SK-N-SH (cell line): ENCODE measurements around the gene CHCHD3. TPM values are rescaled to one million over a fixed set of nuclear protein-coding genes. Genes with fewer than 3 reads are reported as not detected.

Source experiments
- CTCF ChIA-PET: fragments of 300-600, 350-600 bp; formaldehyde crosslinking; extraction: SDS; loops from one replicate; lab custom pipeline; 2021; lab: Yijun Ruan, JAX
- POLR2A ChIA-PET: fragments of 350-600 bp; sonication (Branson Sonifier 250); formaldehyde crosslinking; extraction: SDS; loops from one replicate; lab custom pipeline; 2020; ENCODE audit warnings: antibody characterized with exemption, inconsistent platforms; lab: Yijun Ruan, JAX
- DNase-seq: peaks from one replicate; pipeline ENCODE4 v3.0.0; 2012
- H2AFZ ChIP-seq: fragments of 200-600 bp; sonication (generic); 2 replicates; pipeline ENCODE4 v1.8.1; 2016; ENCODE audit warnings: antibody characterized with exemption, mild to moderate bottlenecking, low read depth
- H3F3A ChIP-seq: fragments of 200-600 bp; sonication (generic); replicated peaks from 2 replicates; pipeline ENCODE3; 2016; ENCODE audit warnings: antibody characterized with exemption, mild to moderate bottlenecking; ENCODE audit not compliant: insufficient read depth
- H3K27ac ChIP-seq, 2 experiments: fragments of 200-500 bp in 1 of 2; fragments of 200-600 bp in 1 of 2; sonication (Bioruptor generic) in 1 of 2; sonication (generic), shearing (Covaris generic) in 1 of 2; 2 replicates each; pipeline versions ENCODE4 v1.5.1 to v1.6.1; 2014 to 2016; ENCODE audit warnings: low read depth in 2 of 2, inconsistent platforms in 1 of 2, low read length in 1 of 2, mild to moderate bottlenecking in 1 of 2, mixed read lengths in 1 of 2
- H3K27me3 ChIP-seq: fragments of 200-600 bp; sonication (generic), shearing (Covaris generic); 2 replicates; pipeline ENCODE4 v1.6.1; 2016; ENCODE audit warnings: mixed run types; ENCODE audit not compliant: insufficient read depth
- H3K36me3 ChIP-seq, 2 experiments: fragments of 200-500 bp in 1 of 2; fragments of 200-600 bp in 1 of 2; sonication (Bioruptor generic) in 1 of 2; sonication (generic) in 1 of 2; replicated peaks in 1 of 2; 2 replicates each; pipeline versions ENCODE3 to v1.5.1; 2014 to 2016; ENCODE audit warnings: low read length in 1 of 2, mild to moderate bottlenecking in 1 of 2; ENCODE audit not compliant: insufficient read depth in 2 of 2, control insufficient read depth in 1 of 2
- H3K4me1 ChIP-seq, 2 experiments: fragments of 200-500 bp in 1 of 2; fragments of 200-600 bp in 1 of 2; sonication (Bioruptor generic) in 1 of 2; sonication (generic), shearing (Covaris generic) in 1 of 2; 2 replicates each; pipeline versions ENCODE4 v1.5.1 to v1.6.1; 2014 to 2016; ENCODE audit warnings: low read depth in 1 of 2, low read length in 1 of 2, mixed run types in 1 of 2; ENCODE audit not compliant: insufficient read depth in 2 of 2, control insufficient read depth in 1 of 2
- H3K4me2 ChIP-seq: fragments of 200-600 bp; sonication (generic), shearing (Covaris generic); 2 replicates; pipeline ENCODE4 v1.6.1; 2017; ENCODE audit warnings: mixed run types
- H3K4me3 ChIP-seq, 2 experiments: fragments of 200-500 bp in 1 of 2; fragments of 200-600 bp in 1 of 2; sonication (Bioruptor generic) in 1 of 2; sonication (generic), shearing (Covaris generic) in 1 of 2; 2 replicates each; pipeline versions ENCODE4 v1.5.1 to v1.8.1; 2014 to 2016; ENCODE audit warnings: low read depth in 2 of 2, inconsistent platforms in 1 of 2, low read length in 1 of 2, mild to moderate bottlenecking in 1 of 2, mixed read lengths in 1 of 2, moderate library complexity in 1 of 2
- H3K79me2 ChIP-seq: fragments of 200-600 bp; sonication (generic); 2 replicates; pipeline ENCODE4 v1.8.1; 2017; ENCODE audit warnings: mild to moderate bottlenecking; ENCODE audit not compliant: insufficient read depth
- H3K9ac ChIP-seq: fragments of 200-600 bp; sonication (generic); 2 replicates; pipeline ENCODE4 v1.6.1; 2017; ENCODE audit warnings: mixed run types
- H3K9me2 ChIP-seq: fragments of 200-600 bp; sonication (generic); 2 replicates; pipeline ENCODE4 v1.6.1; 2017; ENCODE audit warnings: mixed run types
- H3K9me3 ChIP-seq: fragments of 200-600 bp; sonication (generic); 2 replicates; pipeline ENCODE4 v1.6.1; 2017; ENCODE audit warnings: mixed run types, mild to moderate bottlenecking, moderate library complexity
- H4K20me1 ChIP-seq: fragments of 200-600 bp; sonication (generic); 2 replicates; pipeline ENCODE4 v1.6.1; 2017; ENCODE audit warnings: mild to moderate bottlenecking, mixed run types; ENCODE audit not compliant: insufficient read depth
- CHD2 ChIP-seq: fragments of 150-350 bp; IDR thresholded peaks from 2 replicates; pipeline ENCODE4 v1.6.1; 2018; ENCODE audit warnings: low read length; ENCODE audit not compliant: partially characterized antibody
- EP300 ChIP-seq, 2 experiments: IDR thresholded peaks; 2 replicates each; pipeline versions ENCODE4 v1.4.0 to v1.6.1; 2012; ENCODE audit warnings: borderline replicate concordance in 1 of 2, low read depth in 1 of 2, low read length in 1 of 2
- EZH2phosphoT487 ChIP-seq: fragments of 200-600 bp; sonication (generic); IDR thresholded peaks from 2 replicates; pipeline ENCODE4 v1.6.1; 2017; ENCODE audit warnings: low read depth, mixed run types, mild to moderate bottlenecking, antibody characterized with exemption, moderate library complexity, borderline replicate concordance
- IRF3 ChIP-seq: fragments of 150-350 bp; IDR thresholded peaks from 2 replicates; pipeline ENCODE4 v1.6.1; 2016; ENCODE audit warnings: mild to moderate bottlenecking, low read depth, low read length
- JUND ChIP-seq: IDR thresholded peaks from 2 replicates; pipeline ENCODE4 v1.4.0; 2012
- MEF2A ChIP-seq: IDR thresholded peaks from 2 replicates; pipeline ENCODE4 v1.4.0; 2012; ENCODE audit warnings: low read depth, borderline replicate concordance
- POLR2AphosphoS5 ChIP-seq: IDR thresholded peaks from 2 replicates; pipeline ENCODE4 v1.6.1; 2012; ENCODE audit warnings: low read depth, low read length
- REST ChIP-seq: IDR thresholded peaks from 2 replicates; pipeline ENCODE4 v1.6.1; 2012; ENCODE audit warnings: mild to moderate bottlenecking, low read depth, low read length, moderate library complexity
- RFX5 ChIP-seq: IDR thresholded peaks from 2 replicates; pipeline ENCODE4 v1.6.1; 2012; ENCODE audit warnings: mild to moderate bottlenecking, improper control_type of control experiment, low read length
- TCF12 ChIP-seq: IDR thresholded peaks from 2 replicates; pipeline ENCODE4 v1.4.0; 2012
- YY1 ChIP-seq: IDR thresholded peaks from 2 replicates; pipeline ENCODE4 v1.4.0; 2012; ENCODE audit warnings: low read depth, mild to moderate bottlenecking
- WGBS: methylation state at CpG from one replicate; pipeline ENCODE4 v1.1.6; 2017; ENCODE audit warnings: low lambda C conversion rate; 5-methylcytosine and 5-hydroxymethylcytosine counted together
- polyA plus RNA-seq, 3 experiments: library from polyadenylated mRNA; depleted of rRNA; stranded (reverse); fragments of >200 nt; gene quantifications; 2 replicates each; pipeline ENCODE4 v1.2.3, GENCODE V29; 2012
- TF ChIP-seq, protein P1 (sequence below): fragments of 150-350 bp; IDR thresholded peaks from 2 replicates; pipeline ENCODE4 v1.6.1; 2017; ENCODE audit warnings: antibody characterized with exemption, low read length, low read depth, borderline replicate concordance
- TF ChIP-seq, protein P2 (sequence below): IDR thresholded peaks from 2 replicates; pipeline ENCODE4 v1.4.0; 2012; ENCODE audit warnings: low read depth, borderline replicate concordance

Gene CHCHD3
- polyA plus RNA-seq, 1 of the 3 experiments (the other 2 are of a cell fraction) = 97.1 TPM

- H3K9me2 ChIP-seq = no peaks in the 10 kb centered on the region
- CTCF ChIA-PET = no interaction called here
- no peak for TF ChIP-seq EP300 (IDR thresholded peaks at IDR 0.05; ENCODE audit: borderline replicate concordance in 1 of 2, low read depth in 1 of 2, low read length in 1 of 2)
- TF ChIP-seq, all 33 proteins: peak for 0
- H3K9ac ChIP-seq = no peak overlapping the region
- DNase-seq = no peak
- H2AFZ ChIP-seq = no peak overlapping the region
- no peaks in the 10 kb centered on the region for H4K20me1 ChIP-seq
- no peaks in the 10 kb centered on the region for H3K36me3 ChIP-seq
- 64% methylated on average over 2 of the region's 2 CpGs for WGBS
- no peaks in the 10 kb centered on the region; the same call in 1 of the 2 replicates for H3K27me3 ChIP-seq
- H3K9me3 ChIP-seq = no peaks in the 10 kb centered on the region
- H3K27ac ChIP-seq = no peak overlapping the region
- H3K4me3 ChIP-seq = no peak overlapping the region
- H3F3A ChIP-seq = no peaks in the 10 kb centered on the region
- POLR2A ChIA-PET = no interaction called here
- no peaks in the 10 kb centered on the region for H3K79me2 ChIP-seq
- H3K4me2 ChIP-seq = no peak overlapping the region
- H3K4me1 ChIP-seq = peaks cover 0 to 11% of the 10 kb centered on the region in 2 experiments; a peak in 1 of 4 replicates
These were observed 321.7 kb downstream of the CHCHD3 start for GRCh38 chr7:132760244-132760623.

- no peak overlapping the region for H3K4me2 ChIP-seq
These were observed 322.2 kb downstream of the CHCHD3 start for GRCh38 chr7:132759482-132760243.

More at GRCh38 chr7:132759482-132760243, 322.2 kb downstream of the CHCHD3 start:
- Histone ChIP-seq H2AFZ (no peak overlapping the region), H3K36me3 (no peaks in the 10 kb centered on the region), H3K4me1 (peaks cover 0 to 11% of the 10 kb centered on the region in 2 experiments; a peak in 1 of 4 replicates), H4K20me1 (no peaks in the 10 kb centered on the region), H3F3A (no peaks in the 10 kb centered on the region), H3K9me3 (no peaks in the 10 kb centered on the region), H3K27me3 (no peaks in the 10 kb centered on the region; the same call in 1 of the 2 replicates), H3K9me2 (no peaks in the 10 kb centered on the region), H3K4me3 (no peak overlapping the region), H3K27ac (no peak overlapping the region), H3K9ac (no peak overlapping the region), H3K79me2 (no peaks in the 10 kb centered on the region)
- no peak for TF ChIP-seq YY1
- no peak for TF ChIP-seq REST
- no peak for TF ChIP-seq RFX5
- no peak for TF ChIP-seq EP300 (IDR thresholded peaks at IDR 0.05; ENCODE audit: borderline replicate concordance in 1 of 2, low read depth in 1 of 2, low read length in 1 of 2)
- TF ChIP-seq, protein P1, sequence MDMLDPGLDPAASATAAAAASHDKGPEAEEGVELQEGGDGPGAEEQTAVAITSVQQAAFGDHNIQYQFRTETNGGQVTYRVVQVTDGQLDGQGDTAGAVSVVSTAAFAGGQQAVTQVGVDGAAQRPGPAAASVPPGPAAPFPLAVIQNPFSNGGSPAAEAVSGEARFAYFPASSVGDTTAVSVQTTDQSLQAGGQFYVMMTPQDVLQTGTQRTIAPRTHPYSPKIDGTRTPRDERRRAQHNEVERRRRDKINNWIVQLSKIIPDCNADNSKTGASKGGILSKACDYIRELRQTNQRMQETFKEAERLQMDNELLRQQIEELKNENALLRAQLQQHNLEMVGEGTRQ = no peak
- no peak for TF ChIP-seq TCF12
- TF ChIP-seq MEF2A = no peak
- TF ChIP-seq POLR2AphosphoS5 = no peak
- no peak for TF ChIP-seq IRF3
- no peak for TF ChIP-seq JUND
- no peak for TF ChIP-seq CHD2
- TF ChIP-seq, protein P2, sequence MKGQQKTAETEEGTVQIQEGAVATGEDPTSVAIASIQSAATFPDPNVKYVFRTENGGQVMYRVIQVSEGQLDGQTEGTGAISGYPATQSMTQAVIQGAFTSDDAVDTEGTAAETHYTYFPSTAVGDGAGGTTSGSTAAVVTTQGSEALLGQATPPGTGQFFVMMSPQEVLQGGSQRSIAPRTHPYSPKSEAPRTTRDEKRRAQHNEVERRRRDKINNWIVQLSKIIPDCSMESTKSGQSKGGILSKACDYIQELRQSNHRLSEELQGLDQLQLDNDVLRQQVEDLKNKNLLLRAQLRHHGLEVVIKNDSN = no peak
- TF ChIP-seq EZH2phosphoT487 = no peak
- CTCF ChIA-PET = interaction anchor here (0.9 kb wide), 1 partner anchor 584 kb away, joined by 3 read pairs; no protein-coding TSS in a partner anchor
- POLR2A ChIA-PET = no interaction called here
- WGBS = 83% methylated on average over 15 of the region's 15 CpGs
- no peak for DNase-seq
